Mammary epithelial cell (primary cell): ENCODE results near the gene DNER.

Source experiments
- CTCF ChIP-seq, 2 donors: IDR thresholded peaks in 1 of 2; conservative IDR thresholded peaks in 1 of 2; 2 replicates each; pipeline ENCODE4 v1.5.1; 2011 to 2012; ENCODE audit warnings: inconsistent platforms in 2 of 2, low read length in 2 of 2, mild to moderate bottlenecking in 2 of 2, control low read depth in 1 of 2, low read depth in 1 of 2; ENCODE audit not compliant: insufficient read depth in 1 of 2; ENCODE audit errors: extremely low read depth in 1 of 2
- EZH2 ChIP-seq: IDR thresholded peaks from 2 replicates; pipeline ENCODE4 v1.6.1; 2012; ENCODE audit warnings: low read length, inconsistent platforms, borderline replicate concordance

DNA sequence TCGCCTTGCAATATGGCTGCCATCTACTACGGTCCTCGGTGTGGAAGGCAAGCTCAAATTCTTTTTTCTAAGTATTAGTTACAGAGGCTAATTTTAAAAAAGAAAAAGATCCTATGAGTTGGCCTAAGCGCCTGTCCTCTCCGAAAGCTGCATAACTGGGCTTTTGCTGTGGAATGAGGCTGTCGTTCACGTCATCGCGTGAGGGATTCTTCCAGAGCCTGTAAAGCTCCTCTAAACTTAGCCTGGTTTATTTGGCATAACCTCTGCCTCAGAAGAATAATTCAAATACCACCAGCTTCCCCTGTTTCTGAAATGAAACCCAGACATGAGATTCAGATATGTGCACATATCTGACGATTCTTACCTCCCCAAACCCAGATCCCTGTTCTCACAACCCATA lies 187.4 kb downstream of the DNER start:
- no peak for TF ChIP-seq CTCF (conservative IDR thresholded peaks at IDR 0.05 in 1 of 2, IDR thresholded peaks at IDR 0.05 in 1 of 2; ENCODE audit: extremely low read depth in 1 of 2, insufficient read depth in 1 of 2, low read depth in 1 of 2, low read length in 2 of 2)
- TF ChIP-seq EZH2, result no peak
